Fibroblast of lung (primary cell): ENCODE measurements around the gene PHRF1. TPM values are rescaled to one million over a fixed set of nuclear protein-coding genes. Genes with fewer than 3 reads are reported as not detected.

Experiments
- DNase-seq, 2 donors: peaks; one replicate each; pipeline versions ENCODE4 v3.0.0 to v3.0.0-alpha.2; 2010; ENCODE audit warnings: low read depth in 2 of 2
- H2AFZ ChIP-seq: 2 replicates; pipeline ENCODE4 v1.5.1; 2012; ENCODE audit warnings: low read length, control low read depth, inconsistent platforms
- H3K27ac ChIP-seq: 2 replicates; pipeline ENCODE4 v1.5.1; 2011; ENCODE audit warnings: low read length, control low read depth; ENCODE audit not compliant: insufficient read depth
- H3K27me3 ChIP-seq: 2 replicates; pipeline ENCODE4 v1.5.1; 2011; ENCODE audit warnings: mild to moderate bottlenecking, low read length; ENCODE audit not compliant: control insufficient read depth, insufficient read depth
- H3K36me3 ChIP-seq: 2 replicates; pipeline ENCODE4 v1.5.1; 2011; ENCODE audit warnings: low read length; ENCODE audit not compliant: control insufficient read depth, insufficient read depth
- H3K4me1 ChIP-seq: 2 replicates; pipeline ENCODE4 v1.5.1; 2011; ENCODE audit warnings: low read length; ENCODE audit not compliant: control insufficient read depth, insufficient read depth; ENCODE audit errors: extremely low read depth
- H3K4me2 ChIP-seq: 2 replicates; pipeline ENCODE4 v1.5.1; 2011; ENCODE audit warnings: low read length, control low read depth; ENCODE audit not compliant: insufficient read depth; ENCODE audit errors: extremely low read depth
- H3K4me3 ChIP-seq, 4 experiments: fragments of 200-600 bp in 1 of 4; sonication (generic) in 1 of 4; replicated peaks in 1 of 4; 2 replicates each; pipeline ENCODE4 v1.5.1; 2011 to 2016; ENCODE audit warnings: low read length in 4 of 4, low read depth in 3 of 4, mild to moderate bottlenecking in 3 of 4, control low read depth in 2 of 4, inconsistent platforms in 1 of 4, mixed read lengths in 1 of 4; ENCODE audit not compliant: insufficient read depth in 1 of 4; ENCODE audit errors: control extremely low read depth in 1 of 4
- H3K79me2 ChIP-seq: 2 replicates; pipeline ENCODE4 v1.5.1; 2012; ENCODE audit warnings: mild to moderate bottlenecking, low read length, inconsistent platforms; ENCODE audit not compliant: control insufficient read depth, insufficient read depth
- H3K9ac ChIP-seq: 2 replicates; pipeline ENCODE4 v1.5.1; 2011; ENCODE audit warnings: mild to moderate bottlenecking, low read length, control low read depth; ENCODE audit not compliant: insufficient read depth
- H3K9me3 ChIP-seq: 2 replicates; pipeline ENCODE4 v1.5.1; 2012; ENCODE audit warnings: low read depth, low read length; ENCODE audit not compliant: control insufficient read depth, insufficient read depth
- H4K20me1 ChIP-seq: 2 replicates; pipeline ENCODE4 v1.5.1; 2011; ENCODE audit warnings: low read length; ENCODE audit not compliant: control insufficient read depth, insufficient read depth; ENCODE audit errors: extremely low read depth
- EZH2 ChIP-seq: IDR thresholded peaks from 2 replicates; pipeline ENCODE4 v1.5.1; 2012; ENCODE audit warnings: low read length, control low read depth, mild to moderate bottlenecking; ENCODE audit errors: missing control alignments
- polyA plus RNA-seq, 2 donors: library from polyadenylated mRNA; depleted of rRNA in 1 of 2; stranded (reverse) in 1 of 2; unstranded in 1 of 2; fragments of >200 nt; gene quantifications; 2 replicates each; pipeline ENCODE4 v1.2.1, GENCODE V29; 2011 to 2012; ENCODE audit warnings: missing spikeins in 1 of 2
- total RNA-seq: library from RNA; depleted of rRNA; stranded (reverse); fragments of >200 nt; gene quantifications from 2 replicates; pipeline ENCODE4 v1.2.1, GENCODE V29; 2014
- TF ChIP-seq, protein P1 (sequence below), 2 donors: IDR thresholded peaks in 1 of 2; conservative IDR thresholded peaks in 1 of 2; 1 replicate in 1 of 2; 2 replicates in 1 of 2; pipeline ENCODE4 v1.5.1; 2011 to 2012; ENCODE audit warnings: low read length in 2 of 2, control low read depth in 1 of 2, inconsistent platforms in 1 of 2, low read depth in 1 of 2, mild to moderate bottlenecking in 1 of 2

The PHRF1 gene
- total and polyA plus RNA-seq, 2 donors (not counting 1 experiment from before 2014, with no cell fraction given), result 5.9 to 16.8 TPM

DNA sequence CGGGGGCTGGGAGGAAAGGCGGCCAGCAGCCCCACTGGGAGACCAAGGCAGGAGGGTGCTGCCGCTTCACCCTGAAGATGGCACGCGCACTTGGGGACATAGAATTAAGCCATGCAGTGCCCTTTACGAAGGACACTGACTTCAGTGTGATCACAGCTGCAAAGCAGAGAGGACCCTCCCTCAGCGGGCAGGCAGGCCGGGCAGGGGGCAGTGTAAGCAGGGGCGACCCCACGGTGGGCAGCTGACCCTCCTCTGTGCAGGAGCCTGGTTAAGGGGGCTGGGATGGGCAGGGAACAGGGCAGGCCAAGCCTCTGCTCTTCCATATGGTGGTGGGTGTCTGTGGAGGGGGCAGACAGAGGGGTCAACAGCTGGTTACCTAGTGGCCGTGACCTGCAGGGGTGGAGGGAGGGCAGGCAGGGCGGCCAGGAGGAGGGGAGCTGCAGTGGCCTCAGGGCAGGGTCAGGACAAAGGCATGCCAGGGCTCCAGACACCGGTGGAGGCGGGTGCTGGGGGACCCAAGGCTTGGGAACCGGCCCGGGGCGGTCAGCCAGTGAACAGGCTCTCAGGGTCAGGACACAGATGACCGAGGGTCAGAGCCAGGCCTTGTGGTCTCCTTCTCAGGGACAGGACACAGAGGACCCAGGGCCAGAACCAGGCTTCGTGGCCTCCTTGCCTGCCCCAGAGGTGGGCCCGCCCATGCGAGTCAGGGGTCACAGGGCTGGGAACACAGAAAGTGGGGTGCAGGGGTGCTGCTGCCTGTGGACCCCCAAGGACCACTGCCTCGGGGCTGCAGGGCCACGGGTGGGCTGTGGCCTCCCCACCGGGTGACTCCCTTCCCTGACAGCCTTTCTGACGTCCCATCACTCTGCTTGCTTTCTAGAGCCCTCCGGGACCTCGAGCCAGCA lies 22.9 kb upstream of the PHRF1 start:
- Histone ChIP-seq H3K4me1 (no peaks in the 10 kb centered on the region), H3K27ac (no peak overlapping the region), H3K36me3 (no peaks in the 10 kb centered on the region), H2AFZ (no peak overlapping the region), H4K20me1 (no peaks in the 10 kb centered on the region), H3K4me3 (no peak overlapping the region), H3K9me3 (no peaks in the 10 kb centered on the region), H3K27me3 (peaks cover 33% of the 10 kb centered on the region), H3K79me2 (no peaks in the 10 kb centered on the region), H3K4me2 (no peak overlapping the region), H3K9ac (no peak overlapping the region)
- TF ChIP-seq, protein P1, sequence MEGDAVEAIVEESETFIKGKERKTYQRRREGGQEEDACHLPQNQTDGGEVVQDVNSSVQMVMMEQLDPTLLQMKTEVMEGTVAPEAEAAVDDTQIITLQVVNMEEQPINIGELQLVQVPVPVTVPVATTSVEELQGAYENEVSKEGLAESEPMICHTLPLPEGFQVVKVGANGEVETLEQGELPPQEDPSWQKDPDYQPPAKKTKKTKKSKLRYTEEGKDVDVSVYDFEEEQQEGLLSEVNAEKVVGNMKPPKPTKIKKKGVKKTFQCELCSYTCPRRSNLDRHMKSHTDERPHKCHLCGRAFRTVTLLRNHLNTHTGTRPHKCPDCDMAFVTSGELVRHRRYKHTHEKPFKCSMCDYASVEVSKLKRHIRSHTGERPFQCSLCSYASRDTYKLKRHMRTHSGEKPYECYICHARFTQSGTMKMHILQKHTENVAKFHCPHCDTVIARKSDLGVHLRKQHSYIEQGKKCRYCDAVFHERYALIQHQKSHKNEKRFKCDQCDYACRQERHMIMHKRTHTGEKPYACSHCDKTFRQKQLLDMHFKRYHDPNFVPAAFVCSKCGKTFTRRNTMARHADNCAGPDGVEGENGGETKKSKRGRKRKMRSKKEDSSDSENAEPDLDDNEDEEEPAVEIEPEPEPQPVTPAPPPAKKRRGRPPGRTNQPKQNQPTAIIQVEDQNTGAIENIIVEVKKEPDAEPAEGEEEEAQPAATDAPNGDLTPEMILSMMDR (conservative IDR thresholded peaks at IDR 0.05 in 1 of 2, IDR thresholded peaks at IDR 0.05 in 1 of 2; ENCODE audit: low read depth in 1 of 2, low read length in 2 of 2), result no peak
- TF ChIP-seq EZH2, result no peak
- DNase-seq, result no peak

DNA sequence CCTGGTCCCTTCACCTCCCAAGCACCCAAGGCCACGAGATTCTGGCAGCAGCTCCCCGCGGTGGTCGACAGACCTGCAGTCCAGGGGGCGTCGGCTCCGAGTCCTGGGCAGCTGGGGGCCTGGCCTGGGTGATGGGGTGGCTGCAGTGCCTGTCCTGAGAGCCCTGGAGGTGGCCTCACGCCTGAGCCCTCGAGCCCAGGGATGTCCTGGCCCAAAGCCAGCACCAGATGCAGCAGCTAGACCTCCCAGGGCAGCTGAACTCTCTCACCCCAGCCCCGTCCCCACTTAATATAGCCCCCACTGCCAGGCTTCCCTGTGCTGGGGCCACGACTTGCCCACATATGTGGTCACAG lies 22.3 kb upstream of the PHRF1 start:
- Histone ChIP-seq H3K27me3 (peaks cover 33% of the 10 kb centered on the region), H2AFZ (no peak overlapping the region), H3K9ac (no peak overlapping the region), H3K79me2 (no peaks in the 10 kb centered on the region), H4K20me1 (no peaks in the 10 kb centered on the region), H3K4me3 (no peak overlapping the region), H3K4me2 (no peak overlapping the region), H3K27ac (no peak overlapping the region), H3K36me3 (no peaks in the 10 kb centered on the region), H3K9me3 (no peaks in the 10 kb centered on the region), H3K4me1 (no peaks in the 10 kb centered on the region)
- DNase-seq, result no peak
- TF ChIP-seq, protein P1 (conservative IDR thresholded peaks at IDR 0.05 in 1 of 2, IDR thresholded peaks at IDR 0.05 in 1 of 2; ENCODE audit: low read depth in 1 of 2, low read length in 2 of 2), result no peak
- no peak for TF ChIP-seq EZH2

DNA sequence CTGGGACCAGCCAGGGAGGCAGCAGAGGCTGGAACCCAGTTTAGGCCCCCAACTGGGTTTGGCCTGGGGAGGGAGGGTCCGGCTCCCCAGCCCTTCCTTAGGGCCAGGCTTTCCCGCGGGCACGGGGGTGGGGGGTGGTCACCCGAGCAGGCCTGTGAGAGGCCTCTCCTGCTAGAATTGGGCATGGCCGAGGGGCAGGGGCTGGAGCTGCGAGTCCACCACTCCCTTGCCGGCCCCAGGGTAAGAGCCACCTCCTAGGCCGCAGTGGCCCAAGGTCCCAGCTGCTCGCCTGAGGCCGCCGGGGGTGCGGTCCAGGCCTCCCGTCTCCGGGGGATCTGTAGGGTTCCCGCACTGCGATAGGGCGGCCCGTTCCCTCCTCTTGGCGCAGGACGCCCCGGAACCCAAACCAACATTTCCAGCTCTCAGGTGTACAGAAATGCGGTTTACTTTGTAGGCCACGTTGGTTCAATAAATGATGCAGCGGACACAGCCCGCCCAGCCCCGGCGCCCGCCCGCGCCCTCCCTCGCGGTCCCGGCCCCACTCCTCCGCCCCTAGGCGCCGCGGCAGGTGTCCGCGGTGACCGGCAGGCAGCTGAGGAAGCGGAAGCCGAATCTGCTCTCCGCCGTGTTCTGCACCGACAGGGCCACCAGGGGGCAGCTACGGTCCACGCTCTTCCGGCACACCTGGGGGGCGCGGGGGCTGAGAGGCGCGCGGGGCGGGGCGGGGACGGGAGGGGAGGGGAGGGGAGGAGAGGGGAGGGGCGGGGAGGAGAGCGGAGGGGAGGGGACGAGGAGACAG lies 21.6 kb upstream of the PHRF1 start:
- Histone ChIP-seq H3K79me2 (no peaks in the 10 kb centered on the region), H3K4me2 (no peak overlapping the region), H3K9ac (no peak overlapping the region), H3K4me3 (no peak overlapping the region), H3K9me3 (no peaks in the 10 kb centered on the region), H4K20me1 (no peaks in the 10 kb centered on the region), H3K27me3 (peaks cover 33% of the 10 kb centered on the region), H2AFZ (no peak overlapping the region), H3K36me3 (no peaks in the 10 kb centered on the region), H3K27ac (no peak overlapping the region), H3K4me1 (no peaks in the 10 kb centered on the region)
- DNase-seq, result peak; percentile 23 to 35
- TF ChIP-seq, protein P1 (conservative IDR thresholded peaks at IDR 0.05 in 1 of 2, IDR thresholded peaks at IDR 0.05 in 1 of 2; ENCODE audit: low read depth in 1 of 2, low read length in 2 of 2), result peak; percentile 29 to 48
- no peak for TF ChIP-seq EZH2
